ENCODE data around the gene TMEM39A. TPM values are rescaled to one million over a fixed set of nuclear protein-coding genes. Genes with fewer than 3 reads are reported as not detected.

Gene TMEM39A
- total RNA-seq, 4 donors from 2014 or later: 23.9 to 62.2 (median 36.7) TPM

- no peak overlapping the region for H3K27ac ChIP-seq
- DNase-seq (ENCODE audit: low spot score in 2 of 2): no peak
- H3K36me3 ChIP-seq: peaks cover 0 to 33% (median 0%) of the 10 kb centered on the region in 3 donors
- H3K4me1 ChIP-seq: peaks cover 0 to 16% (median 8%) of the 10 kb centered on the region in 4 donors
- H3K4me3 ChIP-seq: no peak overlapping the region
- WGBS, 2 donors: 83 to 89% methylated on average over 2 of the region's 2 CpGs
- no peak for TF ChIP-seq CTCF (IDR thresholded peaks at IDR 0.05)
- TF ChIP-seq POLR2A (IDR thresholded peaks at IDR 0.05): no peak
- no peak for TF ChIP-seq EP300 (IDR thresholded peaks at IDR 0.05)
- no peaks in the 10 kb centered on the region for H3K27me3 ChIP-seq
- H3K9me3 ChIP-seq: no peaks in the 10 kb centered on the region
Observed at GRCh38 chr3:119494597-119494996, 31.2 kb upstream of the TMEM39A start.

- Histone ChIP-seq H3K4me3 (no peak overlapping the region), H3K27me3 (no peaks in the 10 kb centered on the region), H3K36me3 (peaks cover 0 to 51% (median 0%) of the 10 kb centered on the region in 3 donors), H3K9me3 (no peaks in the 10 kb centered on the region), H3K4me1 (peaks cover 0 to 9% (median 3%) of the 10 kb centered on the region in 4 donors), H3K27ac (no peak overlapping the region)
- WGBS, 2 donors: 88 to 92% methylated on average over 3 of the region's 3 CpGs
- DNase-seq (ENCODE audit: low spot score in 2 of 2): no peak
- TF ChIP-seq CTCF (IDR thresholded peaks at IDR 0.05): no peak
- no peak for TF ChIP-seq EP300 (IDR thresholded peaks at IDR 0.05)
- no peak for TF ChIP-seq POLR2A (IDR thresholded peaks at IDR 0.05)
Observed at GRCh38 chr3:119492810-119493209, 29.4 kb upstream of the TMEM39A start.

GRCh38 chr3:119492128-119492527 lies 28.7 kb upstream of the TMEM39A start:
- no peak for DNase-seq (ENCODE audit: low spot score in 2 of 2)
- Histone ChIP-seq H3K27ac (no peak overlapping the region), H3K4me1 (peaks cover 0 to 2% (median 0%) of the 10 kb centered on the region in 4 donors), H3K9me3 (no peaks in the 10 kb centered on the region), H3K36me3 (peaks cover 0 to 58% (median 0%) of the 10 kb centered on the region in 3 donors), H3K27me3 (no peaks in the 10 kb centered on the region), H3K4me3 (no peak overlapping the region)
- no peak for TF ChIP-seq POLR2A (IDR thresholded peaks at IDR 0.05)
- TF ChIP-seq EP300 (IDR thresholded peaks at IDR 0.05): no peak
- no peak for TF ChIP-seq CTCF (IDR thresholded peaks at IDR 0.05)
- 84 to 98% methylated on average over 2 of the region's 2 CpGs for WGBS, 2 donors

- no peak for DNase-seq (ENCODE audit: low spot score in 2 of 2)
- WGBS, 2 donors: 90 to 94% methylated on average over 2 of the region's 2 CpGs
- Histone ChIP-seq H3K9me3 (no peaks in the 10 kb centered on the region), H3K4me1 (no peaks in the 10 kb centered on the region), H3K27me3 (no peaks in the 10 kb centered on the region), H3K4me3 (no peak overlapping the region), H3K36me3 (peaks cover 0 to 78% (median 0%) of the 10 kb centered on the region in 3 donors), H3K27ac (no peak overlapping the region)
- TF ChIP-seq EP300 (IDR thresholded peaks at IDR 0.05) (no peak), POLR2A (IDR thresholded peaks at IDR 0.05) (no peak), CTCF (IDR thresholded peaks at IDR 0.05) (no peak)
Observed at GRCh38 chr3:119490153-119490552, 26.7 kb upstream of the TMEM39A start.

GRCh38 chr3:119485563-119485962 lies 22.1 kb upstream of the TMEM39A start:
- TF ChIP-seq CTCF (IDR thresholded peaks at IDR 0.05) (no peak), EP300 (IDR thresholded peaks at IDR 0.05) (no peak), POLR2A (IDR thresholded peaks at IDR 0.05) (no peak)
- no peaks in the 10 kb centered on the region for H3K9me3 ChIP-seq
- no peak for DNase-seq (ENCODE audit: low spot score in 2 of 2)
- WGBS, 2 donors: 93 to 96% methylated on average over 2 of the region's 2 CpGs
- peaks cover 0 to 82% (median 0%) of the 10 kb centered on the region in 3 donors for H3K36me3 ChIP-seq
- H3K4me1 ChIP-seq: no peaks in the 10 kb centered on the region
- H3K27ac ChIP-seq: no peak overlapping the region
- H3K27me3 ChIP-seq: no peaks in the 10 kb centered on the region
- no peak overlapping the region for H3K4me3 ChIP-seq
